H1 (cell line): ENCODE results near the gene FCGBP. TPM values are rescaled to one million over a fixed set of nuclear protein-coding genes. Genes with fewer than 3 reads are reported as not detected.

Experiments used
- CTCF ChIA-PET: fragments of 300-600 bp; sonication (Branson Sonifier 250); formaldehyde crosslinking; loops from one replicate; lab custom pipeline; 2021; ENCODE audit not compliant: partially characterized antibody; lab: Charles Lee
- POLR2A ChIA-PET: fragments of 300-600 bp; sonication (Branson Sonifier 250); formaldehyde crosslinking; loops from one replicate; lab custom pipeline; 2021; ENCODE audit warnings: inconsistent platforms; ENCODE audit not compliant: partially characterized antibody; lab: Charles Lee
- DNase-seq, 2 experiments: peaks; one replicate each; pipeline versions ENCODE4 v3.0.0 to v3.0.0-alpha.2; 2010 to 2022; ENCODE audit warnings: low spot score in 2 of 2, low read depth in 1 of 2, mixed read lengths in 1 of 2
- FAIRE-seq: peaks from 2 replicates; lab custom pipeline; 2011; peaks lifted over from hg19 to GRCh38; lab: Jason Lieb, UNC
- H2AFZ ChIP-seq: 2 replicates; pipeline ENCODE4 v1.8.1; 2012; ENCODE audit warnings: low read length, inconsistent platforms
- H2AK5ac ChIP-seq: 2 replicates; pipeline ENCODE4 v1.6.1; 2013; ENCODE audit warnings: low read depth, low read length
- H2BK120ac ChIP-seq: replicated peaks from 2 replicates; pipeline ENCODE3; 2013; ENCODE audit warnings: low read depth, low read length, inconsistent platforms
- H2BK12ac ChIP-seq: 2 replicates; pipeline ENCODE4 v1.6.1; 2013; ENCODE audit warnings: low read depth, low read length
- H2BK15ac ChIP-seq: 2 replicates; pipeline ENCODE4 v1.6.1; 2013; ENCODE audit warnings: low read length
- H2BK20ac ChIP-seq: 2 replicates; pipeline ENCODE4 v1.6.1; 2013; ENCODE audit warnings: low read length
- H2BK5ac ChIP-seq: 2 replicates; pipeline ENCODE4 v1.6.1; 2013; ENCODE audit warnings: low read depth, low read length
- H3K14ac ChIP-seq: 2 replicates; pipeline ENCODE4 v1.6.1; 2013; ENCODE audit warnings: inconsistent platforms; ENCODE audit not compliant: insufficient read length
- H3K18ac ChIP-seq: 2 replicates; pipeline ENCODE4 v1.6.1; 2013; ENCODE audit warnings: low read length; ENCODE audit errors: extremely low read depth
- H3K23ac ChIP-seq: 2 replicates; pipeline ENCODE4 v1.6.1; 2013; ENCODE audit warnings: inconsistent platforms; ENCODE audit not compliant: insufficient read length
- H3K23me2 ChIP-seq: 2 replicates; pipeline ENCODE4 v1.6.1; 2013; ENCODE audit warnings: low read depth, low read length
- H3K27ac ChIP-seq: 2 replicates; pipeline ENCODE4 v1.6.1; 2011; ENCODE audit warnings: low read depth, low read length, inconsistent platforms
- H3K27me3 ChIP-seq, 4 experiments: replicated peaks in 1 of 4; 1 replicate in 1 of 4; 2 replicates in 3 of 4; pipeline versions ENCODE4 v1.6.1 to v1.8.1; 2011 to 2013; ENCODE audit warnings: low read length in 3 of 4, mild to moderate bottlenecking in 3 of 4, inconsistent platforms in 2 of 4, mixed read lengths in 2 of 4, moderate library complexity in 1 of 4; ENCODE audit not compliant: control insufficient read depth in 3 of 4, insufficient read depth in 3 of 4; ENCODE audit errors: extremely low read depth in 1 of 4
- H3K36me3 ChIP-seq, 4 experiments: 2 replicates each; pipeline versions ENCODE4 v1.6.1 to v1.8.1; 2011 to 2013; ENCODE audit warnings: mild to moderate bottlenecking in 4 of 4, low read length in 3 of 4, moderate library complexity in 2 of 4, control low read depth in 1 of 4, inconsistent platforms in 1 of 4; ENCODE audit not compliant: insufficient read depth in 4 of 4, control insufficient read depth in 2 of 4
- H3K4ac ChIP-seq: replicated peaks from 2 replicates; pipeline ENCODE3; 2013; ENCODE audit warnings: low read length, low read depth, mixed read lengths, inconsistent platforms; ENCODE audit not compliant: insufficient read length
- H3K4me1 ChIP-seq, 4 experiments: replicated peaks in 1 of 4; 1 replicate in 1 of 4; 2 replicates in 3 of 4; pipeline versions ENCODE4 v1.6.1 to v1.8.1; 2011 to 2013; ENCODE audit warnings: low read length in 3 of 4, inconsistent platforms in 2 of 4, mixed read lengths in 1 of 4; ENCODE audit not compliant: insufficient read depth in 4 of 4, control insufficient read depth in 3 of 4
- H3K4me2 ChIP-seq, 2 experiments: 2 replicates each; pipeline versions ENCODE4 v1.6.1 to v1.8.1; 2011 to 2013; ENCODE audit warnings: low read depth in 2 of 2, low read length in 2 of 2, control low read depth in 1 of 2, inconsistent platforms in 1 of 2, mild to moderate bottlenecking in 1 of 2; ENCODE audit not compliant: insufficient read depth in 1 of 2
- H3K4me3 ChIP-seq, 4 experiments: fragments of 200-600, 300-600 bp in 1 of 4; sonication (generic), shearing (Covaris generic), sonication (Bioruptor Twin) in 1 of 4; 2 replicates each; pipeline versions ENCODE4 v1.5.1 to v1.8.1; 2011 to 2016; ENCODE audit warnings: low read length in 4 of 4, low read depth in 3 of 4, control low read depth in 2 of 4, inconsistent platforms in 2 of 4, mild to moderate bottlenecking in 2 of 4, mixed read lengths in 1 of 4, moderate library complexity in 1 of 4; ENCODE audit not compliant: insufficient read depth in 2 of 4; ENCODE audit errors: extremely low read depth in 1 of 4
- H3K56ac ChIP-seq: replicated peaks from 2 replicates; pipeline ENCODE3; 2013; ENCODE audit warnings: low read depth, mild to moderate bottlenecking, mixed read lengths, low read length, inconsistent platforms; ENCODE audit not compliant: insufficient read length
- H3K79me1 ChIP-seq: 2 replicates; pipeline ENCODE4 v1.6.1; 2013; ENCODE audit warnings: low read depth, low read length, control low read depth
- H3K79me2 ChIP-seq, 2 experiments: 2 replicates each; pipeline versions ENCODE4 v1.6.1 to v1.8.1; 2012 to 2013; ENCODE audit warnings: low read length in 2 of 2, mild to moderate bottlenecking in 2 of 2, inconsistent platforms in 1 of 2; ENCODE audit not compliant: insufficient read depth in 2 of 2, control insufficient read depth in 1 of 2
- H3K9ac ChIP-seq, 4 experiments: replicated peaks in 1 of 4; 1 replicate in 1 of 4; 2 replicates in 3 of 4; pipeline versions ENCODE4 v1.6.1 to v1.8.1; 2011 to 2013; ENCODE audit warnings: low read depth in 3 of 4, low read length in 3 of 4, control low read depth in 2 of 4, mild to moderate bottlenecking in 2 of 4, moderate library complexity in 2 of 4, inconsistent platforms in 1 of 4; ENCODE audit errors: extremely low read depth in 1 of 4
- H3K9me3 ChIP-seq, 2 experiments: 2 replicates each; pipeline versions ENCODE4 v1.6.1 to v1.8.1; 2012 to 2013; ENCODE audit warnings: mild to moderate bottlenecking in 2 of 2, moderate library complexity in 2 of 2, control low read depth in 1 of 2, inconsistent platforms in 1 of 2, low read depth in 1 of 2, low read length in 1 of 2, mixed read lengths in 1 of 2; ENCODE audit not compliant: insufficient read depth in 2 of 2
- H4K20me1 ChIP-seq, 2 experiments: replicated peaks in 1 of 2; 2 replicates each; pipeline versions ENCODE3 to v1.8.1; 2011 to 2013; ENCODE audit warnings: inconsistent platforms in 2 of 2, low read length in 2 of 2, mild to moderate bottlenecking in 1 of 2; ENCODE audit not compliant: insufficient read depth in 2 of 2, control insufficient read depth in 1 of 2
- H4K5ac ChIP-seq: 2 replicates; pipeline ENCODE4 v1.6.1; 2013; ENCODE audit warnings: low read length, low read depth, mixed read lengths, inconsistent platforms; ENCODE audit not compliant: insufficient read length
- H4K8ac ChIP-seq: 2 replicates; pipeline ENCODE4 v1.8.0; 2013; ENCODE audit warnings: mild to moderate bottlenecking, moderate library complexity, low read length, inconsistent platforms; ENCODE audit not compliant: insufficient read depth; ENCODE audit errors: extremely low read depth
- H4K91ac ChIP-seq: replicated peaks from 2 replicates; pipeline ENCODE3; 2013; ENCODE audit warnings: low read length, mixed read lengths, inconsistent platforms; ENCODE audit not compliant: insufficient read length
- CHD1 ChIP-seq: IDR thresholded peaks from 2 replicates; pipeline ENCODE4 v1.6.1; 2012; ENCODE audit warnings: low read depth, low read length, improper control_type of control experiment
- CTBP2 ChIP-seq: IDR thresholded peaks from 2 replicates; pipeline ENCODE4 v1.7.0; 2011; ENCODE audit warnings: borderline replicate concordance, mild to moderate bottlenecking, moderate library complexity, mixed read lengths, low read length; ENCODE audit not compliant: insufficient read depth, insufficient read length
- HDAC6 ChIP-seq: IDR thresholded peaks from one replicate; pipeline ENCODE4 v1.7.1; 2012; ENCODE audit warnings: low read depth, mild to moderate bottlenecking, inconsistent platforms, low read length, moderate library complexity
- JUN ChIP-seq: IDR thresholded peaks from 2 replicates; pipeline ENCODE4 v1.6.1; 2011; ENCODE audit warnings: low read depth, mild to moderate bottlenecking, improper control_type of control experiment, low read length
- KDM5A ChIP-seq: fragments of 200-600 bp; IDR thresholded peaks from 2 replicates; pipeline ENCODE4 v1.7.1; 2012; ENCODE audit warnings: mild to moderate bottlenecking, low read length, inconsistent platforms, mixed read lengths
- NRF1 ChIP-seq: IDR thresholded peaks from 2 replicates; pipeline ENCODE4 v1.6.1; 2011; ENCODE audit warnings: mild to moderate bottlenecking, low read depth, low read length, improper control_type of control experiment
- PHF8 ChIP-seq: fragments of 200-600 bp; sonication (generic); conservative IDR thresholded peaks from 2 replicates; pipeline ENCODE4 v1.7.1; 2012; ENCODE audit warnings: low read depth, mild to moderate bottlenecking, inconsistent platforms, low read length, moderate library complexity
- POLR2A ChIP-seq, 2 experiments: IDR thresholded peaks; 1 replicate in 1 of 2; 2 replicates in 1 of 2; pipeline ENCODE4 v1.6.1; 2011; ENCODE audit warnings: low read depth in 2 of 2, low read length in 2 of 2, mild to moderate bottlenecking in 2 of 2; ENCODE audit errors: control extremely low read depth in 1 of 2
- RAD21 ChIP-seq, 2 experiments: IDR thresholded peaks in 1 of 2; conservative IDR thresholded peaks in 1 of 2; 2 replicates each; pipeline ENCODE4 v1.6.1; 2011; ENCODE audit warnings: low read depth in 2 of 2, low read length in 2 of 2, improper control_type of control experiment in 1 of 2, inconsistent platforms in 1 of 2, mild to moderate bottlenecking in 1 of 2, moderate library complexity in 1 of 2
- RXRA ChIP-seq: IDR thresholded peaks from 2 replicates; pipeline ENCODE4 v1.6.1; 2011; ENCODE audit warnings: low read depth, mild to moderate bottlenecking, low read length, moderate library complexity; ENCODE audit not compliant: insufficient read depth
- SIRT6 ChIP-seq: IDR thresholded peaks from one replicate; pipeline ENCODE4 v1.7.1; 2012; ENCODE audit warnings: low read length, inconsistent platforms
- SP2 ChIP-seq: IDR thresholded peaks from 2 replicates; pipeline ENCODE4 v1.6.1; 2012; ENCODE audit warnings: mild to moderate bottlenecking, low read length, inconsistent platforms
- SP4 ChIP-seq: IDR thresholded peaks from 2 replicates; pipeline ENCODE4 v1.6.1; 2012; ENCODE audit warnings: low read length, inconsistent platforms
- TEAD4 ChIP-seq: IDR thresholded peaks from 2 replicates; pipeline ENCODE4 v1.6.1; 2012; ENCODE audit warnings: low read depth, low read length, inconsistent platforms, mixed read lengths
- ZNF274 ChIP-seq: IDR thresholded peaks from 2 replicates; pipeline ENCODE4 v1.7.0; 2012; ENCODE audit warnings: low read length, borderline replicate concordance; ENCODE audit errors: extremely low read depth
- WGBS, 2 experiments: shearing (Covaris generic) in 1 of 2; methylation state at CpG; one replicate each; pipeline versions ENCODE4 v1.1.6 to v1.1.7; 2013 to 2015; ENCODE audit warnings: low lambda C conversion rate in 2 of 2, mixed read lengths in 2 of 2, inconsistent platforms in 1 of 2, low coverage in 1 of 2, missing lambda C conversion rate in 1 of 2; ENCODE audit not compliant: insufficient replicate concordance in 2 of 2, insufficient coverage in 1 of 2, insufficient read length in 1 of 2; ENCODE audit errors: extremely low coverage in 1 of 2, missing lambda C conversion rate in 1 of 2; 5-methylcytosine and 5-hydroxymethylcytosine counted together
- polyA plus RNA-seq, 7 experiments: library from polyadenylated mRNA; depleted of rRNA in 3 of 7; stranded (reverse) in 5 of 7; unstranded in 2 of 7; fragments of >200 nt in 5 of 7; fragments of 200-250 nt in 2 of 7; gene quantifications; 1 replicate in 5 of 7; 2 replicates in 1 of 7; 4 replicates in 1 of 7; pipeline versions ENCODE4 v1.2.1 to v1.2.3, GENCODE V29; 2011 to 2013; ENCODE audit warnings: missing spikeins in 2 of 7, mixed read lengths in 2 of 7
- total RNA-seq: library from RNA; stranded (reverse); fragmentation: NEBNext Ultra II Directional; extraction: Animal tissue kit (Norgen Biotek cat#: 25700); gene quantifications from 2 replicates; pipeline ENCODE4 v1.2.1, GENCODE V29; 2021

FCGBP gene
- total and polyA plus RNA-seq, 2 of the 8 experiments (the other 6 are each of a cell fraction or from before 2014, with no cell fraction given) = 1.1 to 3.1 TPM

DNA sequence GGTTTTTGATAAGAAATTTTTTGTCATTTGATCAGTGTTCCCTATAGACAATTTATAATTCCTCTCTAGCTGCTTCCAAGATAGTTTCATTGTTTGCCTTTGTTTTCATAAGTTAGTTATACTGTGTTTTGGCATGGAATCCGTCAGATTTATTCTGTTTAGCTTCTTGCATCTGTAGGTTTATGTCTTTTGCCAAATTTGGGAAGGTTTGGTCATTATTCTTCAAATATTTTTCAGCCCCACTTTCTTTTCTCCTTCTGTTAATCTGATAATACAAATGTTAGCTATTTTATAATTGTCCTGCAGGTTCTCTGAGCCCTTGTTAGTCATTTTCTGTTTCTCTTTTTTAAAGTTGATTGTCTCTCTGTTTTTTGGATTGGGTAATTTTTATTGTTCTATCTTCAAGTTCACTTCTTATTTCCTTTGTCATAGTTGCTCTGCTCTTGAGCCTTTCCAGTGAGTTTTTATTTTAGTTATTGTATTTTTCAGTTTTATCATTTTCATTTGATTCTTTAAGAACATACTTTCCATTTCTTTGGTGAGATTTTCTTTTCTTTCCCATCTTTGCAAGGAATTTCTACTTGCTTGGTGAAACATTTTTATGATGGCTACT, 5.9 kb upstream of the FCGBP start:
- Histone ChIP-seq H3K27ac (no peak overlapping the region), H3K9me3 (no peaks in the 10 kb centered on the region), H3K79me2 (no peaks in the 10 kb centered on the region), H3K36me3 (no peaks in the 10 kb centered on the region), H3K4me3 (no peak overlapping the region), H4K20me1 (no peaks in the 10 kb centered on the region), H3K4ac (no peak overlapping the region), H3K23ac (no peak overlapping the region), H4K8ac (no peak overlapping the region), H4K5ac (no peak overlapping the region), H3K27me3 (no peaks in the 10 kb centered on the region), H3K56ac (no peak overlapping the region), H3K14ac (no peak overlapping the region), H2AK5ac (no peak overlapping the region), H3K9ac (no peak overlapping the region), H2AFZ (no peak overlapping the region), H3K4me2 (no peak overlapping the region), H2BK120ac (no peak overlapping the region), H2BK12ac (no peak overlapping the region), H2BK20ac (no peak overlapping the region), H3K79me1 (no peaks in the 10 kb centered on the region), H4K91ac (no peak overlapping the region), H2BK5ac (no peak overlapping the region), H3K18ac (no peak overlapping the region), H2BK15ac (no peak overlapping the region), H3K4me1 (peaks cover 0 to 4% (median 0%) of the 10 kb centered on the region in 4 experiments; a peak in 2 of 7 replicates), H3K23me2 (no peaks in the 10 kb centered on the region)
- CTCF ChIA-PET = interaction anchor here (0.7 kb wide), 1 partner anchor 234 kb away, joined by 5 read pairs; no protein-coding TSS in a partner anchor
- POLR2A ChIA-PET = interaction anchor here (1.3 kb wide), 1 partner anchor 11 kb away, joined by 3 read pairs; no protein-coding TSS in a partner anchor
- WGBS, 2 experiments = 81% methylated on average over 1 of the region's 1 CpG; no CpG with 5 or more reads in 1 of the 2 experiments
- TF ChIP-seq RAD21 (IDR thresholded peaks at IDR 0.05 in 1 of 2, conservative IDR thresholded peaks at IDR 0.05 in 1 of 2; ENCODE audit: low read depth in 2 of 2, low read length in 2 of 2) (no peak), RXRA (no peak), CTBP2 (no peak), KDM5A (no peak), HDAC6 (no peak), NRF1 (no peak), TEAD4 (no peak), SP4 (no peak), POLR2A (IDR thresholded peaks at IDR 0.05; ENCODE audit: control extremely low read depth in 1 of 2, low read depth in 2 of 2, low read length in 2 of 2) (no peak), JUN (no peak), SIRT6 (no peak), PHF8 (no peak), SP2 (no peak), ZNF274 (no peak), CHD1 (no peak)
- FAIRE-seq (no peak), DNase-seq (no peak)
